GM19023 (cell line): ENCODE measurements around the gene METTL23.

ENCODE experiments used
- ATAC-seq: cut with Tn5 transposase; IDR thresholded peaks from one replicate; pipeline ENCODE4 v1.9.1; 2021; ENCODE audit warnings: mild to moderate bottlenecking, moderate library complexity; ENCODE audit not compliant: unreplicated experiment

Gene METTL23

GRCh38 chr17:76752006-76752405 lies 25.4 kb downstream of the METTL23 start:
- ATAC-seq, result no peak

- ATAC-seq, result no peak
Measured at GRCh38 chr17:76753061-76753961, 26.7 kb downstream of the METTL23 start.

GRCh38 chr17:76755285-76755684 lies 28.6 kb downstream of the METTL23 start:
- no peak for ATAC-seq

GRCh38 chr17:76757256-76757655 lies 30.6 kb downstream of the METTL23 start:
- no peak for ATAC-seq

GRCh38 chr17:76758570-76758969 lies 31.9 kb downstream of the METTL23 start:
- ATAC-seq, result no peak

- no peak for ATAC-seq
Measured at GRCh38 chr17:76772842-76773525, 46.3 kb downstream of the METTL23 start.

- ATAC-seq, result no peak
Measured at GRCh38 chr17:76775021-76775600, 48.5 kb downstream of the METTL23 start.

- ATAC-seq, result no peak
Measured at GRCh38 chr17:76781056-76781982, 54.7 kb downstream of the METTL23 start.

- ATAC-seq, result no peak
Measured at GRCh38 chr17:76783146-76783545, 56.5 kb downstream of the METTL23 start.
